ENCODE results near the gene ZNG1F. TPM values are rescaled to one million over a fixed set of nuclear protein-coding genes. Genes with fewer than 3 reads are reported as not detected.
"Not testable (repeated sequence)": the region's sequence is repeated elsewhere in the genome, so short reads cannot be mapped to it uniquely, and the experiment has no call there.

The ZNG1F gene
- polyA plus RNA-seq, 1 experiment, result 7.6 TPM

DNA sequence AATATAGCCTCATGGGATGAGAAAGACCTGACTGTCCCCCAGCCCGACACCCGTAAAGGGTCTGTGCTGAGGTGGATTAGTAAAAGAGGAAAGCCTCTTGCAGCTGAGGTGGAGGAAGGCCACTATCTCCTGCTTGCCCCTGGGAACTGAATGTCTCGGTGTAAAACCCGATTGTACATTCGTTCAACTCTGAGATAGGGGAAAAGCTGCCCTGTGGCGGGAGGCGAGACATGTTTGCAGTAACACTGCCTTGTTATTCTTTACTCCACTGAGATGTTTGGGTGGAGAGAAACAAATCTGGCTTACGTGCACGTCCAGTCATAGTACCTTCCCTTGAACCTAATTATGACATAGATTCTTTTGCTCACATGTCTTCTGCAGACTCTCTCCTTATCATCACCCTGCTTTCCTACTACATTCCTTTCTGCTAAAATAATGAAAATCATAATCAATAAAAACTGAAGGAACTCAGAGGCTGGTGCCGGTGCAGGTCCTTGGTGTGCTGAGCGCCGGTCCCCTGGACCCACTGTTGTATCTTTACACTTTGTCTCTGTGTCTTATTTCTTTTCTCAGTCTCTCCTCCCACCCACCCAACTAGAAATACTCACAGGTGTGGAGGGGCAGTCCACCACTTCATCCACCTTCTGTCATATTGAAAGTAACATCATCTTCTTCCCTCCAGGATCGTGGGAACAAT is 83.4 kb downstream of the ZNG1F start:
- H3K4me3 ChIP-seq (ENCODE audit: low read depth, low read length); POLR2A ChIA-PET; H3K9me3 ChIP-seq (ENCODE audit: control insufficient read depth, insufficient read depth, low read length); CTCF ChIA-PET; H3K27ac ChIP-seq (ENCODE audit: low read depth, low read length); DNase-seq (ENCODE audit: low read depth, low spot score): not testable (repeated sequence)
- H3K27me3 ChIP-seq (ENCODE audit: control insufficient read depth, insufficient read depth, low read length), result peaks cover 10% of the 10 kb centered on the region

DNA sequence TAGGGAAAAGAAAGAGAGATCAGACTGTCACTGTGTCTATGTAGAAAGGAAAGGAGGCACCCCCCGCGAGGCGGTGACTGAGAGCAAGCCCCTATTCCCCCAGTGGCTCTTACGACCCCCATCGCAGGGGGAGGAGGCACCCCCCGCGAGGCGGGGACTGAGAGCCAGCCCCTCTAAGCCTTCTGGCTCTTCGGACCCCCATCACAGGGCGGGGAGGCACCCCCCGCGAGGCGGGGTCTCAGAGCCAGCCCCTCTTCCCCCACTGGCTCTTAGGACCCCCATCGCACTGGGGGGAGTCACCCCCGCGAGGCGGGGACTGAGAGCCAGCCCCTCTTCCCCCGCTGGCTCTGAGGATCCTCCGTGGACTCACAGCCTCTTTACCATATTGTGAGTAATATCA is 84.6 kb downstream of the ZNG1F start:
- H3K27ac ChIP-seq (ENCODE audit: low read depth, low read length); POLR2A ChIA-PET; DNase-seq (ENCODE audit: low read depth, low spot score); H3K9me3 ChIP-seq (ENCODE audit: control insufficient read depth, insufficient read depth, low read length); H3K4me3 ChIP-seq (ENCODE audit: low read depth, low read length); CTCF ChIA-PET: not testable (repeated sequence)
- H3K27me3 ChIP-seq (ENCODE audit: control insufficient read depth, insufficient read depth, low read length), result peaks cover 10% of the 10 kb centered on the region

DNA sequence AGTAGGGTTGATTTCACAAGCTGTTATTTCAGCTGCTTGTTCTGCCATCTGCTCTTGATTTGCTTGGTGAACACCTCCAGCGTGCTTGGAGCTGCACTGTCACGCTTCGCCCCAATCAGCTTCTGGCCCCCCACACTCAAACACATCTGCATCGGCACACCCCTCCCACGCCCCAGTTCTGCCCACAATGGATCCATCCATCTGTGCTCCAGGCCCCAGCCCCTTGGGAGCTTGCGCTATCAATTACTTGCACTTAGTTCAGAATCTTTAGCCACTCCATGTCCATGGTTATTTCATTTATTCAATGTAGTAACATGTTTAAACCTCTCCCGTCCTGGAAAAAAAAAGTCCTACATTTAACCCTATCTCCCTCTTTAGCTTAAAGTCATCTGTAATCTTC is 88.6 kb downstream of the ZNG1F start:
- H3K27me3 ChIP-seq (ENCODE audit: control insufficient read depth, insufficient read depth, low read length); DNase-seq (ENCODE audit: low read depth, low spot score); H3K4me3 ChIP-seq (ENCODE audit: low read depth, low read length); H3K27ac ChIP-seq (ENCODE audit: low read depth, low read length); POLR2A ChIA-PET; CTCF ChIA-PET; H3K9me3 ChIP-seq (ENCODE audit: control insufficient read depth, insufficient read depth, low read length): not testable (repeated sequence)

DNA sequence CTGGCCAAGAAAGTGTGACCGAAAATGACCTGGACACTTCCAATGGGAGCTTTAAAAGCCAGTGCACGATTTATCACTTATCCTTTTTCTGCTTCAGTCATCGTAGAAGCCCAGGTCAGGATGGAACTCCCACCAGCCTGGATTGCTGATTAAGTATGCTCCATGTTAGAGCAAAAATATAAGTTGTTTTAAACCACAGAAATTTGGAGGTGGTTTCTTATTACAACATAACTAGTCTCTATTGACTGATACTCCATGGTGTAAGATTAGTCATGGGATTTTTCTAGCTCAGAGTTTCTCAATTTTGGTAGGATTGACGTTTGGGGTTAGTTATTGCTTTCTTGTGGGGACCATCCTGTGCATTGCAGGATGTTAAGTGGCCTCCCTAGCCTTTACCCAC is 90.4 kb downstream of the ZNG1F start:
- CTCF ChIA-PET; H3K27ac ChIP-seq (ENCODE audit: low read depth, low read length); DNase-seq (ENCODE audit: low read depth, low spot score); H3K27me3 ChIP-seq (ENCODE audit: control insufficient read depth, insufficient read depth, low read length); POLR2A ChIA-PET; H3K9me3 ChIP-seq (ENCODE audit: control insufficient read depth, insufficient read depth, low read length); H3K4me3 ChIP-seq (ENCODE audit: low read depth, low read length): not testable (repeated sequence)

DNA sequence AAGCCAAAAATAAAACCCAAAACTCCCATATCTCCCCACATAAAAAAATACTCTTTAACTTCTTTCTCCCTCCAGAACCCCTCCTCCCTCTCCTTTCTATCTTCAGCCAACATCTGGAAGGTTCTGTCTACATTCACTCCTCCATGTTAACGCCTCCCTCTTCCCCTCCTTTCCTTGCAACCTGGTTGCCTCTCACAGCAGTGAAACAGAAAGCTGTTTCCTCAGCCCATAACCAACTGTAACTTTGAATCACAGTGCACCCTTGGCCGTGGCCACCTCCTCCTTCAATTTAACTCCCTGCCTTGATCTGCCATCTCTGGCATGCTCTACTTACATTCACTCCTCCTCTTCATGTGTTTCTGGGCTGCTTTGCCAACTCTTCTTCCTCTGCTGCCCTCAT is 94.1 kb downstream of the ZNG1F start:
- H3K4me3 ChIP-seq (ENCODE audit: low read depth, low read length); POLR2A ChIA-PET; DNase-seq (ENCODE audit: low read depth, low spot score); H3K9me3 ChIP-seq (ENCODE audit: control insufficient read depth, insufficient read depth, low read length); H3K27me3 ChIP-seq (ENCODE audit: control insufficient read depth, insufficient read depth, low read length); H3K27ac ChIP-seq (ENCODE audit: low read depth, low read length); CTCF ChIA-PET: not testable (repeated sequence)

DNA sequence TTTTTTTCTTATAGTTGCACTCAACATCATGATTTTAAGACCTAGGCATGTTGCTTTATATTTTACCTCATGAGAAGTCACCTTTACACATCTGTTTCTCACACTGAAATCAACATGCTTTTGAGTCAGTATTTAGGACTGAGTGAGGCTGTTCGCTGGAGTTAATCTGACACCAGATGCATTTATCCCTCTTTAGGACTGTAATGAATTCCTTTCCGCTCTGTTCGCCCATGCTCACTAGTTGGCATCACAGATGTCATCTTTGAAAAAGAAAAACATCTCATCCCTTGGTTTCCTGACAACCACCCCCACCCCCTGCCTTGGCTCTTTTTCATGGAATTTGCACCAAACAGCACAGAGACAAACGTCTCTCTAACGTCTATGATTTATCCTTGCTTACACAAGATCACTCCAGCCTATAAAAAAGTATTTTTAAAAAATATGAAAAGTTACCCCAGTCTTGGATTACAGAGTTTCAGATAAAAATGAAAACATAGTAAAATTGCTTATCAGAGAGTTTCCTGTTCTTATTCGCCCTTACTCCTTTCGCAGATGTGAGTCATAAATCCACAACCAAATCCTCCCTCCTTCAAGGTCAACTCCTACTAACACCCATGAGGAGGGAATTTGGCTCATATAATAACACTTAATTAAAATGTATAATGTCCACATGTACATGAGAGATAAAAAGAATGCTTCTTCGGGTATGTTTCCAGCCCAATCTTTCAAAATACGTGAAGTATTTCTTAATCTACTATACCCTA is 94.9 kb downstream of the ZNG1F start:
- H3K9me3 ChIP-seq (ENCODE audit: control insufficient read depth, insufficient read depth, low read length); CTCF ChIA-PET; POLR2A ChIA-PET; H3K27ac ChIP-seq (ENCODE audit: low read depth, low read length); DNase-seq (ENCODE audit: low read depth, low spot score); H3K27me3 ChIP-seq (ENCODE audit: control insufficient read depth, insufficient read depth, low read length); H3K4me3 ChIP-seq (ENCODE audit: low read depth, low read length): not testable (repeated sequence)

DNA sequence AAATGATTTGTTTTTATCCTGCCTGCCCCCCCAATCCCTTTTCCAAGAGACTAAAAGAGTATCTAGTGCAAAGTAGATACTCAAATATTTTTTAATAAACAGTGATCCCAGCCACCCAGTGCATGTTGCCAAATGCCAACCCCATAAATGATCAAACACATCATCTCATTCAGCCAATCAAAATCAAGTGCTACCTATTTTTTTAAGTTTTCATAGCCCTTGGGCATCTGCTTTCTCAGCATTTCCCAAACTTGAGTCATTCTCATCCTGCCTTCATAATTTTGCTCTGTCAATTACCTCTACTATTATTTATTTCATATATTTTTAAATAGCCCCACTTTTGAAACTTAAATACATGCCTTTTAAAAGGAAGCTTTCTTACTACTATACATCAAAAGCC is 98.2 kb downstream of the ZNG1F start:
- CTCF ChIA-PET; POLR2A ChIA-PET; H3K4me3 ChIP-seq (ENCODE audit: low read depth, low read length); DNase-seq (ENCODE audit: low read depth, low spot score); H3K27me3 ChIP-seq (ENCODE audit: control insufficient read depth, insufficient read depth, low read length); H3K9me3 ChIP-seq (ENCODE audit: control insufficient read depth, insufficient read depth, low read length); H3K27ac ChIP-seq (ENCODE audit: low read depth, low read length): not testable (repeated sequence)

DNA sequence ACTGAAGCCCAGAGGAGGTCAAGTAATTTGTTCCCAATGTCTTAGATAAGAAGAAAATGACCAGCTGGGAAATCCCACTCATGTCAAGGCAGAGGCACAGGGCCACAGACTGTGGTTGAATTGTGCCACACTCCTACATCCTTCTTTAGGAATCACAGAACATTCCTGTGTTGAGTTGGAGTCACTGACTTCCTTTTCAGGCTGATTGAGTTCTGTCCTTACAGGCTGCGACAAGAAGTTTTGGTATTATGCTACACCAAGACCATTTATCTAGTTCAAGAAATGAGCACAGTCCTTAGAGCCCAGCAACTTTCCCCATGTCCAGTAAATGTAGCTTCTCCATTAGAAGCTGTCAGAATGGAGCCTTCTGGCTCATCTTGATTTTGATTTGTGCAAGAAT is 98.7 kb downstream of the ZNG1F start:
- POLR2A ChIA-PET; DNase-seq (ENCODE audit: low read depth, low spot score); CTCF ChIA-PET; H3K9me3 ChIP-seq (ENCODE audit: control insufficient read depth, insufficient read depth, low read length); H3K27me3 ChIP-seq (ENCODE audit: control insufficient read depth, insufficient read depth, low read length); H3K27ac ChIP-seq (ENCODE audit: low read depth, low read length); H3K4me3 ChIP-seq (ENCODE audit: low read depth, low read length): not testable (repeated sequence)

DNA sequence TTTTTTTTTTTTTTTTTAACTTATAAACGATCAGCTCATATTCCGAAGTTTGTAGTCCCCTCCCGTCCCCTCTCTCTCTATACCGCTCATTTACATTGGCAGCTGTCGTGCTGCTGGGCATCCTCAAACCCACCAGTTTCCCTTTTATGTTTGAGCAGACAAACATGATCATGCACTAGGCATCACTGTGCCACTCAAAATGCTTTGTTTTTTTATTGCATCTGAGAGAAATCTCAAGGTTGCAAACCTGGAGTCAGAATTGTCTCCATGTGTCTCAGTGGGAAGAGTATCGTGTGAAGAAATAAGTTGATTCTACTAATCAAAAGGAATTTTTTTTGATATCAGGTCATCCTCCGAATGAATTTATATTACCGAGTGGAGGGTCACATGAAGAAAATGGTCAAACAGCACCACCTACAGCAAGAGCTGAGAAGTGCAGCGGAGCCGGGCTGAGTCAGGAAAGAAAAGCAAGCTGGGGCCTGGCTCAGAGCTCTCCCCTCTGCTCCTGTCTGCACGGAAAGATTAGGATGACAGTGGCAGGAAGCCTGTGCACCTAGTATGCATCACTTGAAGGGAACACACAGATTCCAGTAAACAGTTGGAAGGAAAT is 100.6 kb downstream of the ZNG1F start:
- H3K4me3 ChIP-seq (ENCODE audit: low read depth, low read length); DNase-seq (ENCODE audit: low read depth, low spot score); H3K27me3 ChIP-seq (ENCODE audit: control insufficient read depth, insufficient read depth, low read length); H3K9me3 ChIP-seq (ENCODE audit: control insufficient read depth, insufficient read depth, low read length); POLR2A ChIA-PET; H3K27ac ChIP-seq (ENCODE audit: low read depth, low read length): not testable (repeated sequence)
- TF ChIP-seq, protein P1, sequence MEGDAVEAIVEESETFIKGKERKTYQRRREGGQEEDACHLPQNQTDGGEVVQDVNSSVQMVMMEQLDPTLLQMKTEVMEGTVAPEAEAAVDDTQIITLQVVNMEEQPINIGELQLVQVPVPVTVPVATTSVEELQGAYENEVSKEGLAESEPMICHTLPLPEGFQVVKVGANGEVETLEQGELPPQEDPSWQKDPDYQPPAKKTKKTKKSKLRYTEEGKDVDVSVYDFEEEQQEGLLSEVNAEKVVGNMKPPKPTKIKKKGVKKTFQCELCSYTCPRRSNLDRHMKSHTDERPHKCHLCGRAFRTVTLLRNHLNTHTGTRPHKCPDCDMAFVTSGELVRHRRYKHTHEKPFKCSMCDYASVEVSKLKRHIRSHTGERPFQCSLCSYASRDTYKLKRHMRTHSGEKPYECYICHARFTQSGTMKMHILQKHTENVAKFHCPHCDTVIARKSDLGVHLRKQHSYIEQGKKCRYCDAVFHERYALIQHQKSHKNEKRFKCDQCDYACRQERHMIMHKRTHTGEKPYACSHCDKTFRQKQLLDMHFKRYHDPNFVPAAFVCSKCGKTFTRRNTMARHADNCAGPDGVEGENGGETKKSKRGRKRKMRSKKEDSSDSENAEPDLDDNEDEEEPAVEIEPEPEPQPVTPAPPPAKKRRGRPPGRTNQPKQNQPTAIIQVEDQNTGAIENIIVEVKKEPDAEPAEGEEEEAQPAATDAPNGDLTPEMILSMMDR (IDR thresholded peaks at IDR 0.05; ENCODE audit: low read depth, low read length), result peak; percentile 31
- CTCF ChIA-PET, result interaction anchor here (2.1 kb wide), 1 partner anchor 97 kb away, joined by 13 read pairs; no protein-coding TSS in a partner anchor

DNA sequence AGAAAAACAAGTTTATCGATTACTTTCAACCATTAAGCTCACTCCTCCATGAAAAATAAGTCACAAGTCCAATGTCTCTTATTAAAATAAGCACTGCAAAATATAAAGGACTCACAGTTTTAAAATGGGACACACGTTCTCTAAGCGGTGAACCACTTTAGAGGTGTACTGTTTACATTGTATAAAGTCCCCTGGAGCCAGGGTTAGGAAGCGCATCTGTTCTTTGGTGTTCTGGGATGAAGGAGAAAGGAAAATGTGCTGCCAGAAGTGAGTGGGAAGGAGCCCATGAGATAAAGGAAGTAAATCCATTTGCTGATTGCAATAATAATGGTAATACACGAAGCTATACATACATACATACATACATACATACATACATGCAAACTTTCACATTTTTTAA is 101.2 kb downstream of the ZNG1F start:
- H3K4me3 ChIP-seq (ENCODE audit: low read depth, low read length); DNase-seq (ENCODE audit: low read depth, low spot score); H3K27ac ChIP-seq (ENCODE audit: low read depth, low read length); H3K27me3 ChIP-seq (ENCODE audit: control insufficient read depth, insufficient read depth, low read length); POLR2A ChIA-PET; H3K9me3 ChIP-seq (ENCODE audit: control insufficient read depth, insufficient read depth, low read length): not testable (repeated sequence)
- CTCF ChIA-PET, result interaction anchor here (0.6 to 2.1 kb wide), 2 partner anchors 96 to 330 kb away, joined by 3 to 13 read pairs; no protein-coding TSS in a partner anchor

DNA sequence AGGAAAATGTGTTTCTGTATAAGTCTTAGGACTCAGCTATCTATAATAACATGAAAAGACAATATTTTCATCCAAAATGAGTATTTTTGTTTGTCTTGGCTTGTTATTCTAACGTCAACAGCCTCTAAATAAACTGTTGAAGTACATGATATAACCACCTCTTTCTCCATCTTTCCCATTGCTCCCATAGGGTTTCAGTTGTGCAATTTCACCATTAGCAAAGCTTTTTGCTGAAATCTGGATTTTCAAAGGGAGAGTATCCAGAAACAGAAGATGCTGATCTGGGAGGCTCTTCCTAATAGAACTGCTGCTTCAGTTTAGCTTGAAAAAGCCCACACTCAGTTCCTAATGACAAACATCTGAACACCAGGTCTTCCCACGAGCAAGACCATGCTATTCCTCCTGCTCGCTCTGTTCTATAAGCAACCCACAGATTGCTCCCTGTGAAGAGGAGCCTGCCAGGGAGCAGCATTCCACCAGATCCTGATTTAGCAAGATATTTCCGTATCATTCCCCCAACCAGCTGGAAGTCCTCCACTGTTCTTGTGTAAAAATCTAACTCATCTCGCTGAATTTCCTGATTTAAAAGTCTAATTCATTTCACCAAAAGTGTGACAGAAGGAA is 101.8 kb downstream of the ZNG1F start:
- POLR2A ChIA-PET; H3K27me3 ChIP-seq (ENCODE audit: control insufficient read depth, insufficient read depth, low read length); H3K27ac ChIP-seq (ENCODE audit: low read depth, low read length); H3K4me3 ChIP-seq (ENCODE audit: low read depth, low read length); H3K9me3 ChIP-seq (ENCODE audit: control insufficient read depth, insufficient read depth, low read length); DNase-seq (ENCODE audit: low read depth, low spot score): not testable (repeated sequence)
- CTCF ChIA-PET, result interaction anchor here (0.6 to 2.1 kb wide), 2 partner anchors 95 to 329 kb away, joined by 3 to 13 read pairs; no protein-coding TSS in a partner anchor

All from AG04450 (cell line).